ENCODE measurements around the gene SYVN1.

DNA sequence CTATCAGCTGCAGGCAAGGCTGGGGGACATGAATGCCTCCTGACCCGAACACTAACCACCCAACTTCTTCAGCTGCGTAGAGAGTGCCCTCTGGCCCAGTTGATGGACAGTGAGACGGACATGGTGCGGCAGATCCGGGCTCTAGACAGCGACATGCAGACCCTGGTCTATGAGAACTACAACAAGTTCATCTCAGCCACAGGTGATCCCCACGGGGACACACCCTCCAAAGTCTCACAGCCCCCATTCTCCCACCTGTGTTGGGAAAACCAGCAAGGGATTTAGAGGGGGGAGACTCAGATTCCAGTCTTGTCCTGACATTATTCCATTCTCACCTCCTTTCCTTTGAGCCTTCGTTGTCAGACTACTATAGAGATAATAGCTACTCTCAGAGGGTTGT is 37.4 kb downstream of the SYVN1 start:
- TF ChIP-seq, protein P1, sequence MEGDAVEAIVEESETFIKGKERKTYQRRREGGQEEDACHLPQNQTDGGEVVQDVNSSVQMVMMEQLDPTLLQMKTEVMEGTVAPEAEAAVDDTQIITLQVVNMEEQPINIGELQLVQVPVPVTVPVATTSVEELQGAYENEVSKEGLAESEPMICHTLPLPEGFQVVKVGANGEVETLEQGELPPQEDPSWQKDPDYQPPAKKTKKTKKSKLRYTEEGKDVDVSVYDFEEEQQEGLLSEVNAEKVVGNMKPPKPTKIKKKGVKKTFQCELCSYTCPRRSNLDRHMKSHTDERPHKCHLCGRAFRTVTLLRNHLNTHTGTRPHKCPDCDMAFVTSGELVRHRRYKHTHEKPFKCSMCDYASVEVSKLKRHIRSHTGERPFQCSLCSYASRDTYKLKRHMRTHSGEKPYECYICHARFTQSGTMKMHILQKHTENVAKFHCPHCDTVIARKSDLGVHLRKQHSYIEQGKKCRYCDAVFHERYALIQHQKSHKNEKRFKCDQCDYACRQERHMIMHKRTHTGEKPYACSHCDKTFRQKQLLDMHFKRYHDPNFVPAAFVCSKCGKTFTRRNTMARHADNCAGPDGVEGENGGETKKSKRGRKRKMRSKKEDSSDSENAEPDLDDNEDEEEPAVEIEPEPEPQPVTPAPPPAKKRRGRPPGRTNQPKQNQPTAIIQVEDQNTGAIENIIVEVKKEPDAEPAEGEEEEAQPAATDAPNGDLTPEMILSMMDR (IDR thresholded peaks at IDR 0.05): no peak
- TF ChIP-seq EZH2 (IDR thresholded peaks at IDR 0.05; ENCODE audit: borderline replicate concordance, insufficient read depth, low read depth, low read length, poor library complexity, severe bottlenecking): no peak
